Pancreas (tissue), 10 donors: ENCODE measurements around the gene ZFP36L2. TPM values are rescaled to one million over a fixed set of nuclear protein-coding genes. Genes with fewer than 3 reads are reported as not detected.
A peak's percentile ranks its signal among the peaks of the same experiment; 100 is the strongest.

Experiments used
- ATAC-seq, 4 donors: fragments of 200-7000 bp; cut with Tn5 transposase; one replicate each; pipeline versions ENCODE4 v1.8.0 to v1.9.1; 2020; ENCODE audit warnings: mild to moderate bottlenecking in 4 of 4, moderate library complexity in 4 of 4
- DNase-seq, 6 donors: peaks; one replicate each; pipeline ENCODE4 v3.0.0-alpha.2; 2020
- FAIRE-seq: peaks from 2 replicates; lab custom pipeline; 2012; peaks lifted over from hg19 to GRCh38; lab: Jason Lieb, UNC
- H3K27ac ChIP-seq, 4 donors: fragments of 200-600 bp; sonication (generic); 1 replicate in 3 of 4; 2 replicates in 1 of 4; pipeline versions ENCODE4 v1.5.0 to v1.8.0; 2020
- H3K27me3 ChIP-seq, 4 donors: fragments of 200-600 bp; one replicate each; pipeline ENCODE4 v1.8.0; 2021
- H3K36me3 ChIP-seq, 3 donors: fragments of 200-600 bp; sonication (generic) in 1 of 3; one replicate each; pipeline versions ENCODE4 v1.5.0 to v1.8.0; 2020 to 2021
- H3K4me1 ChIP-seq, 3 donors: fragments of 200-600 bp; one replicate each; pipeline ENCODE4 v1.8.0; 2021
- H3K4me3 ChIP-seq, 4 donors: fragments of 200-600 bp; sonication (generic) in 2 of 4; one replicate each; pipeline versions ENCODE4 v1.5.0 to v1.8.0; 2020 to 2021
- H3K9me3 ChIP-seq, 4 donors: fragments of 200-600 bp; one replicate each; pipeline ENCODE4 v1.8.0; 2021
- CTCF ChIP-seq, 4 donors: fragments of 200-600 bp; sonication (generic) in 3 of 4; IDR thresholded peaks; one replicate each; pipeline versions ENCODE4 v1.5.0 to v1.8.0; 2021; ENCODE audit warnings: antibody characterized with exemption in 4 of 4
- WGBS, 2 donors: extraction: QIAGEN DNeasy Blood & Tissue Kit; methylation state at CpG; one replicate each; pipeline ENCODE4 v1.1.7; 2013; 5-methylcytosine and 5-hydroxymethylcytosine counted together
- intact Hi-C, 3 donors: fragments of 100-400 bp; cut with DNase I; formaldehyde crosslinking; loops; one replicate each; pipeline versions ENCODE4 v1.11.1 to v1.14.2; 2022
- polyA plus RNA-seq, 2 donors: library from polyadenylated mRNA; stranded (reverse); fragments of 200-250 nt; gene quantifications; one replicate each; pipeline ENCODE4 v1.2.3, GENCODE V29; 2013
- total RNA-seq, 6 donors: library from RNA; stranded (reverse); fragmentation: NEBNext Ultra II Directional in 4 of 6; extraction: Animal tissue kit (Norgen Biotek cat#: 25700) in 4 of 6; gene quantifications; one replicate each; pipeline versions ENCODE4 v1.2.1 to v1.2.4, GENCODE V29; 2021 to 2023
- donor health status: healthy with polysubstance abuse.
- donor health status: DM: no; HTN: no; CAD: no; lungs with moderate emphysema.
- donor health status: DM: no; HTN: no; CAD: no.
- donor health status: control.
- donor health status: control.
- donor health status: Bipolar disorder and iron deficiency.
- donor health status: DM: yes; HTN: yes; CAD: no.
- donor health status: DM: no; HTN: no; CAD: no.
- donor health status: DM: no; HTN: no; CAD: no.
- donor health status: DM: yes; HTN: yes; CAD: no.

The ZFP36L2 gene
- total and polyA plus RNA-seq, 8 donors = 36.8 to 117 (median 54.6) TPM

GRCh38 chr2:43254331-43254730 lies 27.9 kb upstream of the ZFP36L2 start:
- Histone ChIP-seq H3K27ac (no peak overlapping the region), H3K36me3 (no peaks in the 10 kb centered on the region), H3K4me1 (no peaks in the 10 kb centered on the region), H3K4me3 (no peak overlapping the region), H3K9me3 (no peaks in the 10 kb centered on the region), H3K27me3 (no peaks in the 10 kb centered on the region)
- WGBS, 2 donors = 95% methylated on average over 5 of the region's 5 CpGs
- ATAC-seq (no peak), FAIRE-seq (no peak), DNase-seq (no peak)
- no peak for TF ChIP-seq CTCF (IDR thresholded peaks at IDR 0.05)
- intact Hi-C loops = no loop called here

- Histone ChIP-seq H3K9me3 (no peaks in the 10 kb centered on the region), H3K36me3 (no peaks in the 10 kb centered on the region), H3K4me1 (no peaks in the 10 kb centered on the region), H3K27ac (peak overlapping the region in 3 of 4 donors; percentile 13 to 53 (median 25)), H3K4me3 (no peak overlapping the region), H3K27me3 (no peaks in the 10 kb centered on the region)
- FAIRE-seq (no peak), ATAC-seq (peak in 3 of 4 donors; percentile 66 to 87 (median 74)), DNase-seq (no peak)
- no peak for TF ChIP-seq CTCF (IDR thresholded peaks at IDR 0.05)
- intact Hi-C loops = no loop called here
- WGBS, 2 donors = 70 to 72% methylated on average over 5 of the region's 5 CpGs
These were observed 24.8 kb upstream of the ZFP36L2 start for GRCh38 chr2:43251171-43251731.

GRCh38 chr2:43250015-43250414 lies 23.6 kb upstream of the ZFP36L2 start:
- Histone ChIP-seq H3K4me3 (no peak overlapping the region), H3K36me3 (no peaks in the 10 kb centered on the region), H3K27ac (no peak overlapping the region), H3K9me3 (no peaks in the 10 kb centered on the region), H3K27me3 (no peaks in the 10 kb centered on the region), H3K4me1 (no peaks in the 10 kb centered on the region)
- no peak for DNase-seq
- no peak for FAIRE-seq
- intact Hi-C loops = no loop called here
- TF ChIP-seq CTCF (IDR thresholded peaks at IDR 0.05) = no peak
- 95 to 98% methylated on average over 2 of the region's 2 CpGs for WGBS, 2 donors
- ATAC-seq = no peak

GRCh38 chr2:43248621-43249020 lies 22.2 kb upstream of the ZFP36L2 start:
- no peaks in the 10 kb centered on the region for H3K27me3 ChIP-seq
- intact Hi-C loops = no loop called here
- no peak for DNase-seq
- no peak overlapping the region for H3K4me3 ChIP-seq
- no peak overlapping the region for H3K27ac ChIP-seq
- no peak for FAIRE-seq
- H3K36me3 ChIP-seq = no peaks in the 10 kb centered on the region
- H3K4me1 ChIP-seq = no peaks in the 10 kb centered on the region
- no peaks in the 10 kb centered on the region for H3K9me3 ChIP-seq
- no peak for TF ChIP-seq CTCF (IDR thresholded peaks at IDR 0.05)
- ATAC-seq = no peak
- WGBS, 2 donors = 88 to 90% methylated on average over 7 of the region's 7 CpGs

- intact Hi-C loops = no loop called here
- FAIRE-seq = no peak
These were observed 20.2 kb upstream of the ZFP36L2 start for GRCh38 chr2:43246641-43247040.

More at GRCh38 chr2:43246641-43247040, 20.2 kb upstream of the ZFP36L2 start:
- TF ChIP-seq CTCF (IDR thresholded peaks at IDR 0.05) = no peak
- Histone ChIP-seq H3K27ac (no peak overlapping the region), H3K9me3 (no peaks in the 10 kb centered on the region), H3K4me3 (no peak overlapping the region), H3K36me3 (no peaks in the 10 kb centered on the region), H3K27me3 (no peaks in the 10 kb centered on the region), H3K4me1 (no peaks in the 10 kb centered on the region)
- WGBS, 2 donors = 94 to 95% methylated on average over 3 of the region's 3 CpGs
- no peak for ATAC-seq
- DNase-seq = no peak
